Caco-2 (cell line): ENCODE measurements around the gene STOX2. TPM values are rescaled to one million over a fixed set of nuclear protein-coding genes. Genes with fewer than 3 reads are reported as not detected.

Source experiments
- BruUV-seq: library from RNA; stranded (reverse); fragments of 400-500 nt; replicated peaks from 2 replicates; lab custom pipeline; 2021; lab: Mats Ljungman, UMichigan
- CTCF ChIA-PET: fragments of 300-600 bp; sonication (Branson Sonifier 250); formaldehyde crosslinking; loops from one replicate; lab custom pipeline; 2022; ENCODE audit warnings: antibody characterized with exemption; lab: Charles Lee
- POLR2A ChIA-PET: fragments of 300-600 bp; sonication (Branson Sonifier 250); formaldehyde crosslinking; loops from one replicate; lab custom pipeline; 2022; ENCODE audit warnings: antibody characterized with exemption; lab: Charles Lee
- DNase-seq, 2 experiments: peaks; one replicate each; pipeline versions ENCODE4 v3.0.0 to v3.0.0-alpha.2; 2020 to 2022
- H3K27me3 ChIP-seq: replicated peaks from 2 replicates; pipeline ENCODE4 v1.6.0; 2011; ENCODE audit warnings: low read length; ENCODE audit not compliant: control insufficient read depth, insufficient read depth
- H3K36me3 ChIP-seq: 2 replicates; pipeline ENCODE4 v1.5.1; 2011; ENCODE audit warnings: low read length; ENCODE audit not compliant: control insufficient read depth, insufficient read depth
- H3K4me1 ChIP-seq: fragments of 250-450 bp; sonication (Bioruptor Pico); 2 replicates; pipeline ENCODE4 v1.5.1; 2020; ENCODE audit warnings: mild to moderate bottlenecking
- H3K4me3 ChIP-seq: 2 replicates; pipeline ENCODE4 v1.5.1; 2011; ENCODE audit warnings: low read depth, mild to moderate bottlenecking, control low read depth, low read length
- H3K9me3 ChIP-seq: fragments of 250-450 bp; sonication (Bioruptor Pico); 2 replicates; pipeline ENCODE4 v1.5.1; 2020; ENCODE audit warnings: mild to moderate bottlenecking, moderate library complexity
- H3K27ac Mint-ChIP-seq: one replicate; pipeline ENCODE4 v1.8.0; 2022; ENCODE audit warnings: mixed read lengths; ENCODE audit not compliant: unreplicated experiment
- H3K27me3 Mint-ChIP-seq: one replicate; pipeline ENCODE4 v1.8.0; 2022; ENCODE audit warnings: mixed read lengths; ENCODE audit not compliant: insufficient read depth, unreplicated experiment
- H3K36me3 Mint-ChIP-seq: one replicate; pipeline ENCODE4 v1.8.0; 2022; ENCODE audit warnings: mild to moderate bottlenecking, mixed read lengths; ENCODE audit not compliant: insufficient read depth, unreplicated experiment
- H3K4me1 Mint-ChIP-seq: one replicate; pipeline ENCODE4 v1.8.0; 2022; ENCODE audit warnings: low read depth, mixed read lengths; ENCODE audit not compliant: unreplicated experiment
- H3K4me3 Mint-ChIP-seq: one replicate; pipeline ENCODE4 v1.8.0; 2022; ENCODE audit warnings: mild to moderate bottlenecking, moderate library complexity, mixed read lengths; ENCODE audit not compliant: unreplicated experiment
- H3K9me3 Mint-ChIP-seq: one replicate; pipeline ENCODE4 v1.8.0; 2022; ENCODE audit warnings: mixed read lengths; ENCODE audit not compliant: unreplicated experiment
- CTCF ChIP-seq, 2 experiments: fragments of 200-600 bp in 1 of 2; IDR thresholded peaks; 1 replicate in 1 of 2; 2 replicates in 1 of 2; pipeline versions ENCODE4 v1.5.1 to v1.8.0; 2011 to 2022; ENCODE audit warnings: antibody characterized with exemption in 1 of 2, control low read depth in 1 of 2, inconsistent platforms in 1 of 2, low read depth in 1 of 2, low read length in 1 of 2, mild to moderate bottlenecking in 1 of 2, moderate library complexity in 1 of 2; ENCODE audit not compliant: insufficient read depth in 1 of 2, severe bottlenecking in 1 of 2, unreplicated experiment in 1 of 2
- intact Hi-C: fragments of 100-400 bp; cut with micrococcal nuclease; formaldehyde crosslinking; loops from one replicate; pipeline ENCODE4 v1.10.0; 2022; ENCODE audit not compliant: unreplicated experiment
- total RNA-seq: library from RNA; stranded (reverse); gene quantifications from 2 replicates; pipeline ENCODE4 v1.2.3, GENCODE V29; 2022

STOX2 gene
- total RNA-seq, 1 experiment from 2014 or later = 1.8 TPM

DNA sequence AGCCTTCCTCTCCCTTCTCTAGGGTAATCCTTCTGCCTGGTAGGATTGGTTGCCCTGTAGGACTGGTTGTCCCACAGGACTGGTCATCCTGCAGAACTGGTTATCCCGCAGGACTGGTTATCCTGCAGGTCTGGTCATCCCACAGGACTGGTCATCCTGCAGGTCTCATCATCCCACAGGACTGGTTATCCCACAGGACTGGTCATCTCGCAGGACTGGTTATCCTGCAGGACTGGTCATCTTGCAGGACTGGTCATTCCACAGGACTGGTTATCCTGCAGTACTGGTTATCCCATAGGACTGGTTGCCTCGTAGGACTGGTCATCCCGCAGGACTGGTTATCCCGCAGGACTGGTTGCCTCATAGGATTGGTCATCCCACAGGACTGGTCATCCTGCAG is 48.1 kb upstream of the STOX2 start:
- Histone ChIP-seq H3K9me3 (no peaks in the 10 kb centered on the region), H3K27me3 (peaks cover 2% of the 10 kb centered on the region; the same call in 1 of the 2 replicates), H3K4me3 (no peak overlapping the region), H3K4me1 (no peaks in the 10 kb centered on the region), H3K36me3 (no peaks in the 10 kb centered on the region)
- peaks cover 6% of the 10 kb centered on the region for H3K4me1 Mint-ChIP-seq
- ChIA-PET POLR2A (no interaction called here), CTCF (no interaction called here)
- no peak for TF ChIP-seq CTCF (IDR thresholded peaks at IDR 0.05; ENCODE audit: insufficient read depth in 1 of 2, low read depth in 1 of 2, low read length in 1 of 2, severe bottlenecking in 1 of 2, unreplicated experiment in 1 of 2)
- no peak overlapping the region for H3K4me3 Mint-ChIP-seq
- no peaks in the 10 kb centered on the region for H3K9me3 Mint-ChIP-seq
- intact Hi-C loops = no loop called here
- H3K27ac Mint-ChIP-seq = no peak overlapping the region
- H3K36me3 Mint-ChIP-seq = no peaks in the 10 kb centered on the region
- DNase-seq = no peak
- H3K27me3 Mint-ChIP-seq = peaks cover 20% of the 10 kb centered on the region
- no TSS peak for BruUV-seq

- H3K27ac Mint-ChIP-seq = no peak overlapping the region
These were observed 47.0 kb upstream of the STOX2 start for GRCh38 chr4:183858011-183858615.

GRCh38 chr4:183860119-183860518 is 45.0 kb upstream of the STOX2 start:
- peaks cover 2% of the 10 kb centered on the region; the same call in 1 of the 2 replicates for H3K27me3 ChIP-seq
- H3K4me1 ChIP-seq = no peaks in the 10 kb centered on the region
- H3K27ac Mint-ChIP-seq = no peak overlapping the region
- ChIA-PET POLR2A (no interaction called here), CTCF (no interaction called here)
- no peaks in the 10 kb centered on the region for H3K36me3 Mint-ChIP-seq
- TF ChIP-seq CTCF (IDR thresholded peaks at IDR 0.05; ENCODE audit: insufficient read depth in 1 of 2, low read depth in 1 of 2, low read length in 1 of 2, severe bottlenecking in 1 of 2, unreplicated experiment in 1 of 2) = no peak
- H3K36me3 ChIP-seq = no peaks in the 10 kb centered on the region
- H3K27me3 Mint-ChIP-seq = peaks cover 19% of the 10 kb centered on the region
- no TSS peak for BruUV-seq
- peaks cover 6% of the 10 kb centered on the region for H3K4me1 Mint-ChIP-seq
- no peaks in the 10 kb centered on the region for H3K9me3 Mint-ChIP-seq
- no peak for DNase-seq
- intact Hi-C loops = no loop called here
- H3K4me3 ChIP-seq = no peak overlapping the region
- H3K9me3 ChIP-seq = no peaks in the 10 kb centered on the region
- H3K4me3 Mint-ChIP-seq = no peak overlapping the region

More at GRCh38 chr4:183858011-183858615, 47.0 kb upstream of the STOX2 start:
- ChIA-PET POLR2A (no interaction called here), CTCF (no interaction called here)
- TF ChIP-seq CTCF (IDR thresholded peaks at IDR 0.05; ENCODE audit: insufficient read depth in 1 of 2, low read depth in 1 of 2, low read length in 1 of 2, severe bottlenecking in 1 of 2, unreplicated experiment in 1 of 2) = no peak
- no peaks in the 10 kb centered on the region for H3K4me1 ChIP-seq
- DNase-seq = no peak
- H3K36me3 ChIP-seq = no peaks in the 10 kb centered on the region
- intact Hi-C loops = no loop called here
- Mint-ChIP-seq H3K27me3 (peaks cover 20% of the 10 kb centered on the region), H3K4me3 (no peak overlapping the region), H3K9me3 (no peaks in the 10 kb centered on the region), H3K4me1 (peaks cover 6% of the 10 kb centered on the region), H3K36me3 (no peaks in the 10 kb centered on the region)
- H3K4me3 ChIP-seq = no peak overlapping the region
- no peaks in the 10 kb centered on the region for H3K9me3 ChIP-seq
- BruUV-seq = no TSS peak
- H3K27me3 ChIP-seq = peaks cover 2% of the 10 kb centered on the region; the same call in 1 of the 2 replicates
